RWPE2 (cell line): Measurements from ENCODE around the gene KRT20.

Experiments used
- ATAC-seq: fragments of 200-7000 bp; cut with Tn5 transposase; 3 replicates; pipeline ENCODE4 v1.9.1; 2021; ENCODE audit warnings: low read depth
- DNase-seq: peaks from one replicate; pipeline ENCODE4 v3.0.0-alpha.2; 2020; ENCODE audit warnings: low spot score
- H3K27ac ChIP-seq: fragments of 450-650 bp; 2 replicates; pipeline ENCODE4 v1.5.1; 2017; ENCODE audit warnings: mild to moderate bottlenecking; ENCODE audit not compliant: poor library complexity, severe bottlenecking
- H3K27me3 ChIP-seq: fragments of 250-450 bp; sonication (Bioruptor Pico); 2 replicates; pipeline ENCODE4 v1.5.1; 2021; ENCODE audit warnings: mild to moderate bottlenecking, moderate library complexity; ENCODE audit not compliant: insufficient read depth, poor library complexity, severe bottlenecking
- H3K36me3 ChIP-seq: fragments of 250-450 bp; sonication (Bioruptor Pico); 2 replicates; pipeline ENCODE4 v1.5.1; 2020; ENCODE audit warnings: low read depth, mild to moderate bottlenecking, moderate library complexity
- H3K4me1 ChIP-seq: fragments of 250-450 bp; sonication (Bioruptor Pico); 2 replicates; pipeline ENCODE4 v1.5.1; 2021; ENCODE audit warnings: mild to moderate bottlenecking, moderate library complexity; ENCODE audit not compliant: insufficient read depth, poor library complexity, severe bottlenecking
- H3K4me3 ChIP-seq: fragments of 250-450 bp; sonication (Bioruptor Pico); 2 replicates; pipeline ENCODE4 v1.5.1; 2021; ENCODE audit warnings: mild to moderate bottlenecking, moderate library complexity; ENCODE audit not compliant: severe bottlenecking
- H3K9me3 ChIP-seq: fragments of 250-450 bp; sonication (Bioruptor Pico); 2 replicates; pipeline ENCODE4 v1.5.1; 2021; ENCODE audit warnings: mild to moderate bottlenecking, moderate library complexity; ENCODE audit not compliant: severe bottlenecking
- CTCF ChIP-seq: fragments of 450-650 bp; IDR thresholded peaks from one replicate; pipeline ENCODE4 v1.5.1; 2017; ENCODE audit warnings: mild to moderate bottlenecking, moderate library complexity; ENCODE audit not compliant: poor library complexity, severe bottlenecking

KRT20 gene

GRCh38 chr17:40841246-40841645 lies 43.8 kb downstream of the KRT20 start:
- DNase-seq (no peak), ATAC-seq (no peak)
- Histone ChIP-seq H3K36me3 (no peaks in the 10 kb centered on the region), H3K27ac (no peak overlapping the region), H3K4me3 (no peak overlapping the region), H3K27me3 (no peaks in the 10 kb centered on the region), H3K4me1 (no peaks in the 10 kb centered on the region), H3K9me3 (no peaks in the 10 kb centered on the region)
- no peak for TF ChIP-seq CTCF

GRCh38 chr17:40839194-40839593 lies 45.8 kb downstream of the KRT20 start:
- Histone ChIP-seq H3K9me3 (no peaks in the 10 kb centered on the region), H3K27ac (no peak overlapping the region), H3K36me3 (peaks cover 8% of the 10 kb centered on the region; the same call in 1 of the 2 replicates), H3K27me3 (no peaks in the 10 kb centered on the region), H3K4me3 (no peak overlapping the region), H3K4me1 (no peaks in the 10 kb centered on the region)
- DNase-seq (no peak), ATAC-seq (no peak)
- no peak for TF ChIP-seq CTCF

- H3K9me3 ChIP-seq = no peaks in the 10 kb centered on the region
- ATAC-seq = no peak
- no peak for DNase-seq
- H3K4me3 ChIP-seq = no peak overlapping the region
- no peak for TF ChIP-seq CTCF
- no peak overlapping the region for H3K27ac ChIP-seq
- H3K36me3 ChIP-seq = peaks cover 13% of the 10 kb centered on the region; the same call in 1 of the 2 replicates
- H3K27me3 ChIP-seq = no peaks in the 10 kb centered on the region
- H3K4me1 ChIP-seq = no peaks in the 10 kb centered on the region
Observed at GRCh38 chr17:40836020-40836419, 49.0 kb downstream of the KRT20 start.

GRCh38 chr17:40833882-40834281 lies 51.2 kb downstream of the KRT20 start:
- Histone ChIP-seq H3K4me3 (no peak overlapping the region), H3K9me3 (no peaks in the 10 kb centered on the region), H3K27ac (no peak overlapping the region), H3K36me3 (peaks cover 19% of the 10 kb centered on the region), H3K27me3 (no peaks in the 10 kb centered on the region), H3K4me1 (no peaks in the 10 kb centered on the region)
- ATAC-seq = no peak
- no peak for TF ChIP-seq CTCF
- no peak for DNase-seq

- no peak for ATAC-seq
- no peaks in the 10 kb centered on the region for H3K4me1 ChIP-seq
- no peak for DNase-seq
- H3K9me3 ChIP-seq = no peaks in the 10 kb centered on the region
- peaks cover 21% of the 10 kb centered on the region for H3K36me3 ChIP-seq
- no peak for TF ChIP-seq CTCF
- no peak overlapping the region for H3K4me3 ChIP-seq
- H3K27ac ChIP-seq = no peak overlapping the region
- no peaks in the 10 kb centered on the region for H3K27me3 ChIP-seq
Observed at GRCh38 chr17:40832840-40833239, 52.2 kb downstream of the KRT20 start.
